ENCODE measurements around the gene SLC12A2.
A peak's percentile ranks its signal among the peaks of the same experiment; 100 is the strongest.

Gene SLC12A2

GRCh38 chr5:128174951-128175350 lies 91.4 kb downstream of the SLC12A2 start:
- TF ChIP-seq CTCF (conservative IDR thresholded peaks at IDR 0.05; ENCODE audit: low read depth, low read length) = no peak
- no peak for DNase-seq (ENCODE audit: low read depth)
- H3K4me3 ChIP-seq (ENCODE audit: low read length) = no peak overlapping the region

DNA sequence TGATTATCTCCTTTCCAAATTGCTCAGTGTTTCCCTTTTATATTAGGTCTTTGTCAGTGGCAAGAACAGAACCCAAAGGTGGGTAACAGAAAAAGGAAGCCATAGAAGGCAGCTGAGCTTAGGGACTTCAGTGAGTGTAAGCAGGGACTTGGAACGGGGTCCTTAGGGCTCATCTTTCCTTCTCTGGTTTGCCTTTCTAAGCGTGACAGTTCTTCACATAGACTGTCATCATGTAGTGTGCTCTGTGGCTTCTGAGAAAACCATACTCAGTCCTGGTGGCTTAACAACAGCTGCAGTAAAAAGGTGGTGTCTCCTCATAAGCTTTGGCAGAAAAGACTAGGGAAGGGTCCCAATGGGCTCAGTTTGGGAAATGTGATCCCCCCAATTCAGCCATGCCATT lies 108.8 kb downstream of the SLC12A2 start:
- TF ChIP-seq CTCF (conservative IDR thresholded peaks at IDR 0.05; ENCODE audit: low read depth, low read length) = no peak
- H3K4me3 ChIP-seq (ENCODE audit: low read length) = no peak overlapping the region
- DNase-seq (ENCODE audit: low read depth) = no peak

DNA sequence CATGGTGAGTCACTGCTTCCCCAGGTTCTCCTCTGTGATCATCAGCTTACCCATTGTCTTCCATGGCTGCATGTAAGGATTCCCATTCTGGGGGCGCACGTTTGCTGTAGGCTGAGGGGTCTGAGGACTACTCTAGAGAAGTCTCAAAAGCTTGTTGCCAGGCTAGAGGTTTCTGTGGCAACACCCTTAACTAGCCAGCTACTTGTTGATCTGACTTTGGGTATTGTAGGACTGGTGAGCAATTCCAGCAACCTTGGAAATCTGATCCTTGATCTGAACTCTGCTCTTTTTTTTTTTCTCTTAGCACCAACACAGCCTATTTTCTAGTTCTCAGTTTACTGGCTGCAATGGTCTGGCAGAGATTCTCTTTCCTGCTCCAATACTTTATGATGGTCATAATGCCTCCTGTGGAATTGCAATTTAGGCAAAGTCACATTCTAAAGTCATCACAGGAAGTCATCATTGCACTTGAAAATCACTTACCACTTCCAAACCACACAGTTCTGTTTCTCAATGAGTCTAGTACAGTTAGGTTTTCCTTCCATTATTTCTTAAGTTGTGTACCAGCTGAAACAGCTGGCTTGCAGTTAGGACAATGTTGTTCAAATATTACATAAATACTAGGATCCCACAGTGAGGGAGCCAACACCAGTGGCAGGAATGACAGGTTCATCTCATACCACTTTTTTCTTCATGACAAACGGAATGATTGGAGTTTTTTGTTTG lies 110.3 kb downstream of the SLC12A2 start:
- TF ChIP-seq CTCF (conservative IDR thresholded peaks at IDR 0.05; ENCODE audit: low read depth, low read length) = no peak
- DNase-seq (ENCODE audit: low read depth) = no peak
- H3K4me3 ChIP-seq (ENCODE audit: low read length) = no peak overlapping the region

GRCh38 chr5:128195316-128195715 lies 111.8 kb downstream of the SLC12A2 start:
- no peak for DNase-seq (ENCODE audit: low read depth)
- no peak for TF ChIP-seq CTCF (conservative IDR thresholded peaks at IDR 0.05; ENCODE audit: low read depth, low read length)
- H3K4me3 ChIP-seq (ENCODE audit: low read length) = no peak overlapping the region

- H3K4me3 ChIP-seq (ENCODE audit: low read length) = no peak overlapping the region
- no peak for TF ChIP-seq CTCF (conservative IDR thresholded peaks at IDR 0.05; ENCODE audit: low read depth, low read length)
- no peak for DNase-seq (ENCODE audit: low read depth)
Observed at GRCh38 chr5:128196080-128196479, 112.5 kb downstream of the SLC12A2 start.

GRCh38 chr5:128196791-128197190 lies 113.2 kb downstream of the SLC12A2 start:
- no peak overlapping the region for H3K4me3 ChIP-seq (ENCODE audit: low read length)
- DNase-seq (ENCODE audit: low read depth) = no peak
- no peak for TF ChIP-seq CTCF (conservative IDR thresholded peaks at IDR 0.05; ENCODE audit: low read depth, low read length)

- TF ChIP-seq CTCF (conservative IDR thresholded peaks at IDR 0.05; ENCODE audit: low read depth, low read length) = no peak
- no peak overlapping the region for H3K4me3 ChIP-seq (ENCODE audit: low read length)
- DNase-seq (ENCODE audit: low read depth) = peak; percentile 44
Observed at GRCh38 chr5:128197896-128198522, 114.4 kb downstream of the SLC12A2 start.
